CD4-positive, CD25-positive, alpha-beta regulatory T cell (primary cell): Measurements from ENCODE around the gene NHERF1. TPM values are rescaled to one million over a fixed set of nuclear protein-coding genes. Genes with fewer than 3 reads are reported as not detected.

Source experiments
- ATAC-seq, 2 donors: fragments of 150-1000 bp; cut with Tn5 transposase; one replicate each; pipeline ENCODE4 v1.10.0; 2021; ENCODE audit warnings: low read depth in 2 of 2, moderate number of reproducible peaks in 2 of 2, moderate library complexity in 1 of 2
- DNase-seq, 3 donors: peaks; one replicate each; pipeline versions ENCODE4 v3.0.0 to v3.0.0-alpha.2; 2012 to 2022; ENCODE audit warnings: mixed read lengths in 1 of 3
- H3K27ac ChIP-seq: one replicate; pipeline ENCODE4 v1.7.0; 2013; ENCODE audit warnings: mild to moderate bottlenecking, low read length; ENCODE audit not compliant: insufficient read depth, poor library complexity, severe bottlenecking
- H3K27me3 ChIP-seq: one replicate; pipeline ENCODE4 v1.7.0; 2013; ENCODE audit warnings: low read length; ENCODE audit not compliant: control insufficient read depth, insufficient read depth
- H3K36me3 ChIP-seq: one replicate; pipeline ENCODE4 v1.7.0; 2013; ENCODE audit warnings: mild to moderate bottlenecking, low read length, moderate library complexity; ENCODE audit not compliant: control insufficient read depth, insufficient read depth
- H3K4me1 ChIP-seq: 2 replicates; pipeline ENCODE4 v1.7.0; 2013; ENCODE audit warnings: mild to moderate bottlenecking, low read length; ENCODE audit not compliant: insufficient read depth, control insufficient read depth, poor library complexity, severe bottlenecking
- H3K4me3 ChIP-seq: one replicate; pipeline ENCODE4 v1.7.0; 2013; ENCODE audit warnings: low read depth, mild to moderate bottlenecking, low read length, moderate library complexity
- H3K9me3 ChIP-seq, 2 experiments: 1 replicate in 1 of 2; 2 replicates in 1 of 2; pipeline ENCODE4 v1.7.0; 2013; ENCODE audit warnings: low read length in 2 of 2, mild to moderate bottlenecking in 1 of 2, moderate library complexity in 1 of 2; ENCODE audit not compliant: control insufficient read depth in 2 of 2
- H3K27ac Mint-ChIP-seq, 3 donors: one replicate each; pipeline ENCODE4 v1.8.0; 2020 to 2022; ENCODE audit warnings: mild to moderate bottlenecking in 3 of 3, mixed read lengths in 3 of 3, moderate library complexity in 2 of 3
- H3K27me3 Mint-ChIP-seq: one replicate; pipeline ENCODE4 v1.8.0; 2022; ENCODE audit warnings: mild to moderate bottlenecking, mixed read lengths
- H3K36me3 Mint-ChIP-seq: one replicate; pipeline ENCODE4 v1.8.0; 2020; ENCODE audit warnings: mixed read lengths
- H3K4me1 Mint-ChIP-seq, 4 donors: one replicate each; pipeline ENCODE4 v1.8.0; 2020 to 2022; ENCODE audit warnings: mixed read lengths in 4 of 4, mild to moderate bottlenecking in 1 of 4
- H3K4me3 Mint-ChIP-seq, 4 donors: one replicate each; pipeline ENCODE4 v1.8.0; 2020 to 2022; ENCODE audit warnings: mild to moderate bottlenecking in 4 of 4, mixed read lengths in 4 of 4, moderate library complexity in 3 of 4
- H3K9me3 Mint-ChIP-seq, 7 donors: one replicate each; pipeline ENCODE4 v1.8.0; 2020 to 2022; ENCODE audit warnings: mixed read lengths in 7 of 7, mild to moderate bottlenecking in 3 of 7, moderate library complexity in 2 of 7
- polyA plus RNA-seq, 4 donors: library from polyadenylated mRNA; unstranded; fragments of 300-500 nt; fragmentation: Illumina TruSeq; gene quantifications; one replicate each; pipeline ENCODE4 v1.2.3, GENCODE V29; 2021
- total RNA-seq: library from RNA; stranded (reverse); gene quantifications from one replicate; pipeline ENCODE4 v1.2.3, GENCODE V29; 2022

Gene NHERF1
- total and polyA plus RNA-seq, 5 donors from 2014 or later = 177 to 453 (median 399) TPM

DNA sequence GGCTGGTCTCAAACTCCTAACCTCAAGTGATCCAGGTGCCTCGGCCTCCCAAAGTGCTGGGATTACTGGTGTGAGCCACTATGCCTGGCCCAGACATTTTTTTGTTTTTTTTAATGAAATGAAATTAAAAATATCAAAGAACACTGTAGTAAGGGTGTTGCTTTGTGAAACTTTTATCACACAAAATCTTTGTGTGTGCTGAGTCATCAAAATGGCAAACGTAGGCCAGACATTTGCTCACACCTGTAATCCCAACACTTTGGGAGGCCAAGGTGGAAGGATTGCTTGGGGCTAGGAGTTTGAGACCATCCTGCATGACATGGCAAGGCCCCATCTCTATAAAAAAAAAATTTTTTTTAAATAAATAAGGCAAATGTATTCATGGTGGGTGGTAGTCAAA, 18.0 kb downstream of the NHERF1 start:
- no peak for DNase-seq
- no peak overlapping the region for H3K27ac ChIP-seq
- H3K4me1 Mint-ChIP-seq = peaks cover 0 to 46% (median 17%) of the 10 kb centered on the region in 4 donors
- H3K4me1 ChIP-seq = peaks cover 22% of the 10 kb centered on the region
- peaks cover 87% of the 10 kb centered on the region for H3K36me3 ChIP-seq
- H3K27me3 Mint-ChIP-seq = no peaks in the 10 kb centered on the region
- no peaks in the 10 kb centered on the region for H3K27me3 ChIP-seq
- no peaks in the 10 kb centered on the region for H3K9me3 ChIP-seq
- no peak overlapping the region for H3K4me3 ChIP-seq
- peak overlapping the region in 1 of 3 donors; percentile 38 for H3K27ac Mint-ChIP-seq
- H3K9me3 Mint-ChIP-seq = peaks cover 0 to 1% (median 0%) of the 10 kb centered on the region in 7 donors
- no peak for ATAC-seq
- no peak overlapping the region for H3K4me3 Mint-ChIP-seq
- peaks cover 21% of the 10 kb centered on the region for H3K36me3 Mint-ChIP-seq

DNA sequence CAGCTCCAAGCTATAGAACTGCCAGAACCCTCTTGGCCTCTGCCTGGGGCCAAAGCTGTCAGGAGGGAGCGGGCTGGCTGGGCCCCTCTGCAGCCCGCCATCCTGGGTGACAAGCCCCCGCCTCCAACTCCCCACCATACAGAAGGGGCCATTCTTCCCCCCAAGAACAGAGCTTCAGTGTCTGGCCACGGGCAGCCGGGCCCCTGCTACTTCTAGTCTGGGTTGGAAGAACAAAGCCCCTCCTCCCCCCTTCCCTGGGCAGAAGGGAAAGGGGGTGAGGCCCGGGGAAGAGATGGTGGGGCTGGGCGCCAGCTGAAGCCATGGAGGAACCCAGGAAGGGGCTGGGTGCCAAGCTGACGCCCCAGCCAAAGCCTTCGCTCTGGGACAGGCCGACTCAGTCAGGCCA, 18.7 kb downstream of the NHERF1 start:
- Mint-ChIP-seq H3K9me3 (peaks cover 0 to 1% (median 0%) of the 10 kb centered on the region in 7 donors), H3K27ac (no peak overlapping the region), H3K4me3 (no peak overlapping the region), H3K4me1 (peaks cover 0 to 40% (median 17%) of the 10 kb centered on the region in 4 donors), H3K36me3 (peaks cover 23% of the 10 kb centered on the region), H3K27me3 (no peaks in the 10 kb centered on the region)
- Histone ChIP-seq H3K27me3 (no peaks in the 10 kb centered on the region), H3K36me3 (peaks cover 87% of the 10 kb centered on the region), H3K9me3 (no peaks in the 10 kb centered on the region), H3K4me1 (peaks cover 15% of the 10 kb centered on the region), H3K27ac (no peak overlapping the region), H3K4me3 (no peak overlapping the region)
- ATAC-seq (no peak), DNase-seq (no peak)

DNA sequence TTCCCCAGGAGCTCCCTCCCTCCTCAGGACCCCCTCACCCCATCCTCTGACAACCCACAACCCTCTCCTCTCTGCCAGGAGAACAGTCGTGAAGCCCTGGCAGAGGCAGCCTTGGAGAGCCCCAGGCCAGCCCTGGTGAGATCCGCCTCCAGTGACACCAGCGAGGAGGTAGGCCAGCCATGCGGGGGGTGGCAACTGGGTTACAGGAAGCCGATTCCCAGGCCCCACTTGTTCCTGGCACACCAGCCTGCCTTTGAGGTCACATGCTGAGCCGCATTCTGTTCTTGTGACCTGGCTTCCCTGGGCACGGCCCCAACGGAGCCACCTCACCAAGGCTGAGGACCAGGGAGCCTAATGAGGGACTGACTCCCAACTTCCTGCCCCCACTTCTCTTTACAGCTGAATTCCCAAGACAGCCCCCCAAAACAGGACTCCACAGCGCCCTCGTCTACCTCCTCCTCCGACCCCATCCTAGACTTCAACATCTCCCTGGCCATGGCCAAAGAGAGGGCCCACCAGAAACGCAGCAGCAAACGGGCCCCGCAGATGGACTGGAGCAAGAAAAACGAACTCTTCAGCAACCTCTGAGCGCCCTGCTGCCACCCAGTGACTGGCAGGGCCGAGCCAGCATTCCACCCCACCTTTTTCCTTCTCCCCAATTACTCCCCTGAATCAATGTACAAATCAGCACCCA, 19.8 kb downstream of the NHERF1 start:
- H3K27ac Mint-ChIP-seq = peak overlapping the region; percentile 49 to 95 (median 75)
- peaks cover 0 to 41% (median 17%) of the 10 kb centered on the region in 4 donors for H3K4me1 Mint-ChIP-seq
- H3K36me3 ChIP-seq = peaks cover 86% of the 10 kb centered on the region
- H3K4me3 ChIP-seq = no peak overlapping the region
- peaks cover 0 to 1% (median 0%) of the 10 kb centered on the region in 7 donors for H3K9me3 Mint-ChIP-seq
- DNase-seq (no peak), ATAC-seq (no peak)
- no peak overlapping the region for H3K27ac ChIP-seq
- H3K27me3 Mint-ChIP-seq = no peaks in the 10 kb centered on the region
- no peaks in the 10 kb centered on the region for H3K9me3 ChIP-seq
- H3K36me3 Mint-ChIP-seq = peaks cover 31% of the 10 kb centered on the region
- peak overlapping the region in 1 of 4 donors; percentile 49 for H3K4me3 Mint-ChIP-seq
- no peaks in the 10 kb centered on the region for H3K27me3 ChIP-seq
- H3K4me1 ChIP-seq = peaks cover 11% of the 10 kb centered on the region

DNA sequence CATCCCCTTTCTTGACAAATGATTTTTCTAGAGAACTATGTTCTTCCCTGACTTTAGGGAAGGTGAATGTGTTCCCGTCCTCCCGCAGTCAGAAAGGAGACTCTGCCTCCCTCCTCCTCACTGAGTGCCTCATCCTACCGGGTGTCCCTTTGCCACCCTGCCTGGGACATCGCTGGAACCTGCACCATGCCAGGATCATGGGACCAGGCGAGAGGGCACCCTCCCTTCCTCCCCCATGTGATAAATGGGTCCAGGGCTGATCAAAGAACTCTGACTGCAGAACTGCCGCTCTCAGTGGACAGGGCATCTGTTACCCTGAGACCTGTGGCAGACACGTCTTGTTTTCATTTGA, 20.3 kb downstream of the NHERF1 start:
- H3K27ac ChIP-seq = no peak overlapping the region
- H3K4me1 ChIP-seq = peaks cover 8% of the 10 kb centered on the region
- H3K27me3 Mint-ChIP-seq = no peaks in the 10 kb centered on the region
- H3K4me1 Mint-ChIP-seq = peaks cover 0 to 43% (median 17%) of the 10 kb centered on the region in 4 donors
- H3K4me3 Mint-ChIP-seq = peak overlapping the region in 1 of 4 donors; percentile 49
- no peak overlapping the region for H3K4me3 ChIP-seq
- peaks cover 0 to 1% (median 0%) of the 10 kb centered on the region in 7 donors for H3K9me3 Mint-ChIP-seq
- H3K27me3 ChIP-seq = no peaks in the 10 kb centered on the region
- DNase-seq (no peak), ATAC-seq (no peak)
- peaks cover 83% of the 10 kb centered on the region for H3K36me3 ChIP-seq
- no peaks in the 10 kb centered on the region for H3K9me3 ChIP-seq
- H3K27ac Mint-ChIP-seq = peak overlapping the region; percentile 49 to 95 (median 75)
- peaks cover 31% of the 10 kb centered on the region for H3K36me3 Mint-ChIP-seq

DNA sequence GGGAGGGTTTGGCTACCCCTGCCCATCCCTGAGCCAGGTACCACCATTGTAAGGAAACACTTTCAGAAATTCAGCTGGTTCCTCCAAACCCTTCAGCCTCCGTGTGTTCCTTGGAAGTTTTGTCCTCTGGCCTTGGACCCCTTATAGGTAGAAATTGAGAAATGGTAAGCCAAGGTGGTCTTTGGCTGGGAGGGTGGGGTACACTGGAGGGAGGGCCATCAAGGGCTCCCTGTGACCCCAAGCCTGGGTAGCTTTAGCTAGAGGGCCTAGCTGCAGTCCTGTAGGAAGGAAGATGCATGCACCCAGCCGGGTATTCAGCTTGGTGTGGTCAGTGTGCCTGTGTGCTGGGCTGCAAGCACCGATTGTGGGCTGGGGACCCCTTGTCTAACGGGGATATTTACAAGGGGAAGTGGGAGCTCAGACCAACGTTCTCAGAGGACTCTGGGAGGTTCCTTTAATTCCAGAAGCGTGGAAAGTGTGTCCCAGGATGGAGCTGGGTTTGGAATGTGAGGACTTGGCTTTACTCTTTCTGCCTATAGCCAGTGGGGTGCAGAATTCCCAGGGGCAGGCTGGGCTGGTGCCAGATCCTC, 20.9 kb downstream of the NHERF1 start:
- Mint-ChIP-seq H3K27ac (peak overlapping the region in 2 of 3 donors; percentile 36 to 75), H3K36me3 (peaks cover 31% of the 10 kb centered on the region), H3K4me1 (peaks cover 0 to 48% (median 19%) of the 10 kb centered on the region in 4 donors), H3K9me3 (peaks cover 0 to 1% (median 0%) of the 10 kb centered on the region in 7 donors), H3K27me3 (no peaks in the 10 kb centered on the region), H3K4me3 (no peak overlapping the region)
- peaks cover 8% of the 10 kb centered on the region for H3K4me1 ChIP-seq
- H3K27me3 ChIP-seq = no peaks in the 10 kb centered on the region
- no peaks in the 10 kb centered on the region for H3K9me3 ChIP-seq
- no peak overlapping the region for H3K27ac ChIP-seq
- H3K4me3 ChIP-seq = no peak overlapping the region
- peaks cover 79% of the 10 kb centered on the region for H3K36me3 ChIP-seq
- DNase-seq (no peak), ATAC-seq (no peak)

DNA sequence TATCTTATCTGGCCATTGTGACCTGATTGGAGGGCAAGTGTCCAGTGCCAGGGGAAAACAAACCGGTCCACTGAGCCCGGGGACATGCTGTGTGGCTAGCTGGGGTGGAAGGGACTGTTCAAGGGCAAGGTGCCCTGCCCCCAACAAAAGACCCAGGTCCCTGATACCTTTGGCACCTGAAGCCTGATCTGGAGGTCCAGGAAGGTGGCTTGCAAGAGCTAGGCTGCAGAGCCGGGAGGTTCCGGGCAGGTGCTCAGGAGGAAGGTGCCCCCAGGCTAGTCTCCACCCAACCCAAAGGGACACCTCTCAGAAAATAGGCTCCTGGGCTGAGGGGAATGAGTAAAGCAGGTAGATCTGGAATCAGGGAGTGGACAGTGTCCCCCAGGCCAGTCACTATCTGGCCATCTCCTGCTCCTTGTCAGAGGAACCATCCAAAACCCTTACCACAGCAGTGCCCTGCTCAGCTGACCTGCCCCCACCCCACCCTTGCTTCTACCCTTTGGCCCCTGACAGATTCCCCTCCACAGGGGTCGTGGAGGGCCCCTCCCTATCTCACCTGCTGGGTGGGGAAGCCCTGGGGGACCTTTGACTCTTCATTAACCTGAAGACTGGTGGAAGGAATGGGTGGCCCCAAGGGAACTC, 21.5 kb downstream of the NHERF1 start:
- Histone ChIP-seq H3K27ac (peak overlapping the region; percentile 49), H3K27me3 (no peaks in the 10 kb centered on the region), H3K36me3 (peaks cover 74% of the 10 kb centered on the region), H3K4me1 (peaks cover 8% of the 10 kb centered on the region), H3K4me3 (no peak overlapping the region), H3K9me3 (no peaks in the 10 kb centered on the region)
- ATAC-seq (no peak), DNase-seq (no peak)
- Mint-ChIP-seq H3K36me3 (peaks cover 31% of the 10 kb centered on the region), H3K4me3 (peak overlapping the region in 2 of 4 donors; percentile 69 to 83), H3K4me1 (peaks cover 0 to 45% (median 19%) of the 10 kb centered on the region in 4 donors), H3K27me3 (no peaks in the 10 kb centered on the region), H3K9me3 (peaks cover 0 to 1% (median 0%) of the 10 kb centered on the region in 7 donors), H3K27ac (peak overlapping the region; percentile 32 to 89 (median 89))

DNA sequence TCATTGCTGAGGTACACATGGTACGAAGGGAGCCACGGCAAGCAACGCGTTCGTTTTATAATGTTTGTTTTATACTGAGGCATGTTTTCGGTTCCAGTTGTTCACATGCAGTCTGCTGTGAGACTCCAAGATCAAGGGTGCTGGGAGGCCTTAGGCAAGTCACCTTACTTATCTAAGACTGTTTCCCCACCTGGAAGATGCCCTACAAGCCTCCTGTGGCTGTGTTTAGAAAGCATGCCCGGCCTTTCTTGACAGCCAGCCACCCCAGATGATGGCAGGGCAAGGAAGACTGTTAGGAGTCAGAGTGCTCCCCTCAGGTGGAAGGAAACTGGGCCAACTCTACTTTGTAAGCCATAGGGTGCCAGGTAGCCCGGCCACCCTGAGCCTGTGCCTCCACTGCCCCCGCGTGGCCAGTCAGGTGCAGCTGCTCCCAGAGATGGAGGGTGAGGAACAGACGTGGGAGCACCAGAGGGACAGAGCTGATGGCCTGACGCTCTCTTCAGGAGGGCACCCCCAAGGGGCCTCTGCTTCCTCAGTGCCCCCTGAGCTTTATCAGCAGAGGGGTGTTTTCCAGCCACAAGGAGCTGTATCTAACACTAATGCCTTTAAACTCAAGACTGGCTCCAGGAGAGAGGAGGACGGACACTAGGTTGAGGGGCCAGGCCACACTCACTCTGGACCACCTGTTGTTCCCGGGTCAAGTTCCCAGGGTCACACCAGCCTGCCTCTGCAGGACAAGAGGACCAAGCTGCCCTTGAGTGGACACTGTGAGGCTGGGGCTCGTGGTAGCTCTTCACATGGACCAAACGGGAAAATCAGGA, 22.3 kb downstream of the NHERF1 start:
- H3K4me1 Mint-ChIP-seq = peaks cover 0 to 49% (median 22%) of the 10 kb centered on the region in 4 donors
- no peaks in the 10 kb centered on the region for H3K27me3 ChIP-seq
- peaks cover 15% of the 10 kb centered on the region for H3K4me1 ChIP-seq
- no peaks in the 10 kb centered on the region for H3K9me3 ChIP-seq
- DNase-seq (peak; percentile 63 to 80 (median 77)), ATAC-seq (peak; percentile 89 to 93)
- H3K9me3 Mint-ChIP-seq = peaks cover 0 to 1% (median 0%) of the 10 kb centered on the region in 7 donors
- peak overlapping the region; percentile 49 for H3K27ac ChIP-seq
- peak overlapping the region in 2 of 4 donors; percentile 69 to 83 for H3K4me3 Mint-ChIP-seq
- H3K4me3 ChIP-seq = no peak overlapping the region
- H3K36me3 Mint-ChIP-seq = peaks cover 32% of the 10 kb centered on the region
- peak overlapping the region; percentile 84 to 89 (median 89) for H3K27ac Mint-ChIP-seq
- H3K27me3 Mint-ChIP-seq = no peaks in the 10 kb centered on the region
- H3K36me3 ChIP-seq = peaks cover 68% of the 10 kb centered on the region
